Stimulated activated CD4-positive, alpha-beta T cell treated with anti-CD3 and anti-CD28 coated beads, TNF-alpha, amount 100 ng/mL, for 48 hours (primary cell): ENCODE measurements around the gene INPP5E.

ENCODE experiments used
- DNase-seq, 3 donors: peaks; one replicate each; pipeline ENCODE4 v3.0.0-alpha.2; 2020; ENCODE audit warnings: low read depth in 3 of 3

Gene INPP5E

GRCh38 chr9:136472640-136473353 lies 33.2 kb upstream of the INPP5E start:
- no peak for DNase-seq

GRCh38 chr9:136471802-136472487 lies 32.3 kb upstream of the INPP5E start:
- DNase-seq, result no peak

GRCh38 chr9:136470792-136471469 lies 31.3 kb upstream of the INPP5E start:
- no peak for DNase-seq

GRCh38 chr9:136470356-136470755 lies 30.7 kb upstream of the INPP5E start:
- DNase-seq, result no peak

GRCh38 chr9:136467766-136468165 lies 28.1 kb upstream of the INPP5E start:
- DNase-seq, result no peak

GRCh38 chr9:136466155-136466541 lies 26.5 kb upstream of the INPP5E start:
- DNase-seq, result no peak

GRCh38 chr9:136465500-136466154 lies 26.0 kb upstream of the INPP5E start:
- no peak for DNase-seq

GRCh38 chr9:136464241-136464640 lies 24.6 kb upstream of the INPP5E start:
- no peak for DNase-seq

- DNase-seq, result no peak
Measured at GRCh38 chr9:136463578-136463977, 23.9 kb upstream of the INPP5E start.

GRCh38 chr9:136462664-136463063 lies 23.0 kb upstream of the INPP5E start:
- DNase-seq, result no peak

GRCh38 chr9:136460772-136461325 lies 21.2 kb upstream of the INPP5E start:
- no peak for DNase-seq

- no peak for DNase-seq
Measured at GRCh38 chr9:136459425-136459824, 19.8 kb upstream of the INPP5E start.

- no peak for DNase-seq
Measured at GRCh38 chr9:136457326-136457725, 17.7 kb upstream of the INPP5E start.

GRCh38 chr9:136456258-136456657 lies 16.6 kb upstream of the INPP5E start:
- no peak for DNase-seq

GRCh38 chr9:136455043-136456002 lies 15.7 kb upstream of the INPP5E start:
- DNase-seq, result no peak

- DNase-seq, result no peak
Measured at GRCh38 chr9:136454026-136454796, 14.6 kb upstream of the INPP5E start.

- no peak for DNase-seq
Measured at GRCh38 chr9:136453326-136453725, 13.7 kb upstream of the INPP5E start.

GRCh38 chr9:136451221-136451877 lies 11.7 kb upstream of the INPP5E start:
- no peak for DNase-seq

- DNase-seq, result no peak
Measured at GRCh38 chr9:136448655-136449054, 9.0 kb upstream of the INPP5E start.
